HG03442 (cell line): ENCODE measurements around the gene POP4.
"Not testable (repeated sequence)": the region's sequence is repeated elsewhere in the genome, so short reads cannot be mapped to it uniquely, and the experiment has no call there.

Experiments
- ATAC-seq: cut with Tn5 transposase; IDR thresholded peaks from one replicate; pipeline ENCODE4 v1.9.1; 2021; ENCODE audit warnings: mild to moderate bottlenecking, moderate library complexity; ENCODE audit not compliant: unreplicated experiment

POP4 gene

DNA sequence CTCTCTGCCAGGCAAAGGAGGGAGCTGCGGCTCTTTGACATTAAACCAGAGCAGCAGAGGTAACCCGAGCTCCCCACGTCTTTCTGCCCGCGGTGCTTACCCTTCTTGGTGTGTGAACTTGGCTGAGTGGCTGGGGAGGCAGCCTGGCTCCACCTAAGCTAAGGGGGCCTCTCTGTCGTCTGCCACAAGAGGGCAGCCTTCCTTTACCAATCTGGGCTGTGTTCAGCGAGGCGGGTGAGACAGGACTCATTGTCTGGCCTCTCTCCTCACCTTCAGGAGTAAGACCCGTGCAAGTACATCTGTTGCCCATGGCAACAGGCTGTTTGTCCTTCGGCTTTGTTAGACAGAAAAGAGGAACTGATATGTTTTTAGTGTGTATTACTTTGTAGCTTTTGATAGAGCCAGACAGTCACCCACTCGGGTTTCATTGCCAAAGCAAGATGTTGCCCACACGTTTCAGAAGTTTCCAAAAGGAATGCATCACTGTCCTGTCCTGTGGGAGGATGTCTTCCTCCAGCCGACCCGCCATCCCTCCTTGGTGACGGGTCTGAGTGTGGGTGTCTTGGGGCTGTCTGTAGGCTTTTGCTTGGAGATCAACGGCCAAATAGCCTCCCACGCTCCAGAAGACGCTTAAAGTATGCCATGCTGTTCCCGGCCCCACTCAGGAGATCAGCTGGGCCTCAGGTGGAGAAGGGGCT is 4.6 kb downstream of the POP4 start:
- peak; percentile 78 for ATAC-seq

GRCh38 chr19:29612121-29612520 is 6.0 kb downstream of the POP4 start:
- no peak for ATAC-seq

GRCh38 chr19:29612801-29613595 is 6.9 kb downstream of the POP4 start:
- ATAC-seq = no peak

GRCh38 chr19:29614046-29614445 is 8.0 kb downstream of the POP4 start:
- ATAC-seq = no peak

DNA sequence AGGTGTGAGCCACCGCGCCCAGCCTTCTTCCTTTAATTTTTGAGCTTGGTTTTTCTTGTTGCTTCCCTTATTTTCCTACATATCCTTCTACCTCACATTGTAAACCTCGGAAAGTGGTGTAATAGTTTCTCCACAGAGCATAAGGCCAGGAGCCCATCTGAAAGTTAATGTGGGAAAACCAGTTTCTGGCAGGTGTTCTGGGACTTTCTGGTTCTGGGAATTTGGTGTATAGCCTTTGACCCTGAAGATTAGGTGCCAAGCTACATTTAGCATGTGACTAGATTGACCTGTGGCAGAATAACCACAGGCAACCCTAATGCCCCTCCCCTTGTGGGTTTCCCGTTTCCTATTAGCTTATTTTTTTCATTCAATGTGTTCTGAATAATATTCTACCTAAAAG is 8.7 kb downstream of the POP4 start:
- ATAC-seq = no peak

DNA sequence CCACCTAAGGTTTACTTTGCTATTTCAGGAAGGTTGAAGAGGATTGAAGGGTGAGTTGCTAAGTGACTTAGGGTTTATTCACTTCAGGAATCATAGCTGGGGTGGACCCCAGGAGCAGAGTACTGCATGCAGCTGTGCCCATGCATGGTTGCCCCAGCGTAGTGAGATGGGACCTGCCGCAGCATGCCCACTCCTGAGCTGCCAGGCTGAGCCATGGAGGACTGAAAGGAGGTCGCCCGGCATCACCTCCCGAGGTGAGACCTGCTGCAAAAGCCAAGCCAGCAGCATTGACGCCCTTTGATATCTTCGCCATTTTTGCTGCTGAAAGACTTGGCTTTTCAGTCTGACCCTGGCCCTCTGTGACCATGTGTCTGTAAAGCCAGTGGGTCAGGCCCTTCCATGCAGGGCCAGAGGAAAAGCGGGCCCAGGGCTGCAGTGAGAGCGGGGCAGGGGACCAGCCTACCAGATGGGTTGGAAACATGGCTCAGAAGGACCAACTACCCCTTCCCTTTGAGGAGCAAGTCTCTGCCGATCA is 9.9 kb downstream of the POP4 start:
- ATAC-seq = no peak

GRCh38 chr19:29616541-29616940 is 10.5 kb downstream of the POP4 start:
- no peak for ATAC-seq

DNA sequence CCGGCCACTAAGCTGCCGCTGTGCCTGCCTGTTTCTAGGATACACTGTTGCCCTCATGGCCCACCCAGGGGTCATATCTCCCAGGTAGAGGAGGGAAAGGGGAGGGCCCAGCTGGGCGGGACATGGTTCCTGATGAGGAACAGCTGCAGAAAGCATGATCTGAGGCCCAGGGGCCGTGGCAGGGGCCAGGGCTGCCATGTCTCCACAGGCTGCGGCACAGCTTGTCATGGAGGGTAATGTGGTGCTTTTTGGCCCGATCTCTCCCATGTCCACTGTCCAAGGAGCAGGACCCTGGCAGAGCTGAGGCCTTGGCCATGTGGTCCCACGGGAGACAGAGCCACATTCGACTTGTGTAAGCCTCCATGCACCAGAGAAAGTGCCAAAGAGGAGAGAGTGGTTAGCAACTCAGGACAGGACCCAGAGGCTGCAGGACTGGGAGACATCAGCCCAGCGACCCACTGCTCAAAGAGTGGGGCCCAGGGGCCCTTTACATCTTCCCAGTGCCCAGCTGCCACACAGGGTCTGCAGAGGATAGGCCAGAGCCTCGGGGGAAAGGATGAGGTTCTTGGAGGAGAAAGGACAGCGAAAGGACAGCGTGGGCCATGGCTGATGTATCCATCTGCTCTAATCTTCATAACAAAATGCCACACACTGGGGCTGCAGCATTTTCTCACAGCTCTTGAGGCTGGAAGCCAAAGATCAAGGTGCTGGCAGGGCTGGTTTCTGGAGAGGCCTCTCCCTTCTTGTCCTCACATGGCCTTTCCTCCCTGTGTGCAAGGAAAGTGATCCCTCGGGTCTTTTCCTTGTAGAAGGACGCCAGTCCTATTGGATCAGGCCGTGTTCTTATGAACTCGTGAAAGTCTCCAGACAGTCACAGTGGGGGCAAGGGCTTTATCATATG is 11.5 kb downstream of the POP4 start:
- ATAC-seq = no peak

GRCh38 chr19:29618434-29618833 is 12.4 kb downstream of the POP4 start:
- no peak for ATAC-seq

DNA sequence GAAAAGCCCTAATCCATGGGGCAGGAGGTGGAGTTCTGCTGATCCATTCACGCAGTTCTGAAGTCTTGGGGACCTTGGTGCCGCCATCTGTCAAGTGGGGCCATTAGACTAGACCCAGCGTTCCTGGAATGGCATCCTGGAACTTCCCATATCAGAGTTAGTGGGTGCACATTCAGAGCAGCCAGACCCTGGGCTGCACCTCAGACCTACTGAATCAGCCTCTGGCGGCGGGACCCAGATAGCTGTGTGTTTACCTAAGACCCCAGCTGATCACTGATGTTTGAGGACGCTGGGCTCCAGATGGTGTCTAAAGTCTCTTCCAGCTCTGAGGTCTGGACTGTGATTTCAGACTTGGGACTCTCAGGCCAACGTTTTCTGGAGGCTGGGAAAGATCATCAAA is 12.8 kb downstream of the POP4 start:
- no peak for ATAC-seq

DNA sequence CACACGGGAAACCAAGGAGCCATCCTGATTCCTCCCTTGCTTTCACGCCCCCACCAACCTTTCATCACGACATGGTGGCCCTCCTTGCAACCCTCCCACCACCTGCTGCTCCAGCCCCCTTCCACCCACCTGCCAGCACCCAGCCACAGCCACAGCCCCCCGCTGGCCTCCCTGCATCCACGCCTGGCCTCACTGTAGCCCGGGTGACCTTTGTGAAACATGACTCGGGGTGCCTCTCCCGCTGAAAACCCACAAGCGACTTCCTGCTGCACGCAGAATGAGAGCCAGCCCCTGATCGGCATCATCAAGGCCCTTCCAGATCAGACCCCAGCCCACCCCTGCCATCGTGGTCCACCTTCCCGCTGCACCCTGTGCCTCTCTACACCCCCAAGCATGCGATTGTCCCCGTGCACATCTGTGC is 14.9 kb downstream of the POP4 start:
- no peak for ATAC-seq

- ATAC-seq = peak; percentile 46
Observed at GRCh38 chr19:29622166-29623070, 16.3 kb downstream of the POP4 start.

DNA sequence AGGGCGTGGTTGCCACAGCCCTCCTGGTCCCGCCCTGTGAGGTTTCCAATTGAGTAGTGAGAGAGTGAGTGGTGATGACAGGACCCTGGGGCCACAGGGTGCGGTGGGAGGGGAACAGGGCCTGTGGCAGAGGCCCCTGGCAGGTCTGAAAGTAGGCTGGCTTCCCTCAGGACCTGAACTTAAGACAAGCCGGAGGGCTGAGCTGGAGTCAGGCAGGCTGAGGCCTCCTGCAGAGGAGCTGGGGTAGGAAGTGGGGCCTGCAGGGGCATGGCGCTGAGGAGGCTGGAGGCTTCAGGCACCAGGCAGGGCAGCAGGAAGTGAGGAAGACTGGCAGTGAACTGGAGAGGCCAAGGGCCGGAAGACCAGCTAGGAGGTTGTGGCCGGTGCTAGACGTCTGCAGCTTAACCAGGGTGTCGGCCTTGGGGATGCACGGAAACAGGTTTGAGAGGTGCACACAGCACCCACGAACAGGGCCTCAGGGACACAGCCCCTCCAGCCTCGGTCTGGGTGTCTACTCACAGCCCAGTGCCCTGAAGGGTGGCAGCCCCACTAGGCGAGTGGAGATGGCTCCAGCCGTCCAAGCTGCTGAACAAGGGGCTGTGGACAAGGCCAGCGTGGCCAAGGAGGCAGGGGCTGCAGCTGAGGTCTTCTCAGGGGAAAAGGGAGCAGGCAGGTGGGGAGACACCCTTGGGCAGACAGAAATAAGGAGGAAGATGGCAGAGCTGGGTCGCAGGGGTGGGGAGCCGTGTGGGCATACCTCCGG is 17.8 kb downstream of the POP4 start:
- no peak for ATAC-seq

GRCh38 chr19:29624489-29625185 is 18.6 kb downstream of the POP4 start:
- no peak for ATAC-seq

GRCh38 chr19:29625186-29625651 is 19.1 kb downstream of the POP4 start:
- no peak for ATAC-seq

- ATAC-seq = no peak
Observed at GRCh38 chr19:29626386-29626785, 20.3 kb downstream of the POP4 start.

GRCh38 chr19:29626832-29627231 is 20.7 kb downstream of the POP4 start:
- ATAC-seq = not testable (repeated sequence)

DNA sequence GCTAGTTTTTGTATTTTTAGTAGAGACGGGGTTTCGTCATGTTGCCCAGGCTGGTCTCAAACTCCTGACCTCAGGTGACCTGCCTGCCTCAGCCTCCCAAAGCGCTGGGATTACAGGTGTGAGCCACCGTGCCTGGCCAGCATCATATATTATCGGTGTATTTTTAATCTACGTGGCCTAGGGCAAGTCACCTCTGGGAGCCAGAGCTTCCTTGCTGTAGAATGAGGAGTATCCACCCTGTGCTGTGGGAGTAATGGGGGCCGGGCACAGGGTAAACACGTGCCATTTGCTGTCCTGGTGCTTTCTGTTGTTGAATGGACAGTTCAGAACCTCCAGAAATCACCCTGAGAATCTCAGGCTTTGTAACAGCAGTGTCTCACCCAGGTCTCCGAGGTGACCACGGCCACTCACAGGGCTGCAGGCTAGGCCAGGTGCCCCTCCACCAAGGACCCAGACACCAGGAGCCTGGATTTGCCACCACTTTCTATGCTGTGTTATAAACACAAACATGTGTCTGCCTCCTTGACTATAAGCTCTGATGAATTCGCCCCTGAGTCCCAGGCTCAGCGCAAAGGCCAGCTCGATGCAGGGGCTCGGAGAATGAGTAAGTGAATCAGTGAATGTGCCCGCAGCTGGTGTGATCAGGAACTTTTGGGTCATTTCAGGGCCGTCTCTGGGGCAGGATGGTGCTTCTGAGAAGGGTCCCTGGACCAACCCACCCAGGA is 22.7 kb downstream of the POP4 start:
- ATAC-seq = no peak
